IPS-NIHi7 (cell line): ENCODE data around the gene NME7.
"Not testable (repeated sequence)": the region's sequence is repeated elsewhere in the genome, so short reads cannot be mapped to it uniquely, and the experiment has no call there.

Experiments used
- DNase-seq: peaks from one replicate; pipeline ENCODE4 v3.0.0; 2012; ENCODE audit warnings: mixed read lengths; ENCODE audit errors: extremely low spot score

NME7 gene, protein sequence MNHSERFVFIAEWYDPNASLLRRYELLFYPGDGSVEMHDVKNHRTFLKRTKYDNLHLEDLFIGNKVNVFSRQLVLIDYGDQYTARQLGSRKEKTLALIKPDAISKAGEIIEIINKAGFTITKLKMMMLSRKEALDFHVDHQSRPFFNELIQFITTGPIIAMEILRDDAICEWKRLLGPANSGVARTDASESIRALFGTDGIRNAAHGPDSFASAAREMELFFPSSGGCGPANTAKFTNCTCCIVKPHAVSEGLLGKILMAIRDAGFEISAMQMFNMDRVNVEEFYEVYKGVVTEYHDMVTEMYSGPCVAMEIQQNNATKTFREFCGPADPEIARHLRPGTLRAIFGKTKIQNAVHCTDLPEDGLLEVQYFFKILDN

DNA sequence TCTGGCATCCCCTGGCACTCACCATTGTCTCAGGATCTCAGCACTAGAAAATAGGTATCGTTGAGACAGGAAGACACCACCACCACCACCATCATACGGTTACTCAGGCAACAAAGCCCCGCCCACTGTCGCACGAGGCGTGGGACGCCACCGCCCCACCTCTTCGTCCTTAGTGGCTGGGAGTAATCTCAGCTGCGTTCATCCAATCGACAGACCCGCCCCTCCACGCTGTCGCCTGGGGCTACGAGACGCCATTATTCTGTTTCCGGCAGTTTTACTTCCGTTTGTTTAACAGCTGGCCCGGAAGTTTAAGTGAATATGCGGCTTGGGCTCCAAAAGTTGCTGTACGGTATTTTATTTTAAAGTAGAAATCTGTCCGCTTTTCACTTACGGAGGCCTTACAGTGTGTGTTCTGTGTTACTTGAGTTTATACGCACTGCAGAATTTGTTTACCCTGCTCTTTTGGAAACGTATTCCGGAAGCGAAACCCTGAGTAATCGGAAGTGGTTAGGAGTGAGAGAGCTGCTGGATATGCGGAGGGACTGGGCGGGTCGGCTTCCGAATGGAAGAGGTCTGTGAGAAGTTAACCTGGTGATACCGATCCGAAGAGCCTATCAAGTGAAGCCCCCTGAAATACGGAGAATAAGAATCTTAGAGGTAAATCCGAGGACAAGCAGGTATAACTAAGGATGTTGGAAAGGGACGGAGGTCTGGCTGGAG is at the start of gene NME7, which contains the start of gene BLZF1:
Gene NME7 (minus strand): TSS at position 112 of the 720 bp plus-strand sequence. CDS start 87 bp downstream, at position 25.
Gene BLZF1 (plus strand): TSS at position 510 of the 720 bp plus-strand sequence. CDS start 1,328 bp downstream, outside the sequence.
- DNase-seq = peak; percentile 95

DNA sequence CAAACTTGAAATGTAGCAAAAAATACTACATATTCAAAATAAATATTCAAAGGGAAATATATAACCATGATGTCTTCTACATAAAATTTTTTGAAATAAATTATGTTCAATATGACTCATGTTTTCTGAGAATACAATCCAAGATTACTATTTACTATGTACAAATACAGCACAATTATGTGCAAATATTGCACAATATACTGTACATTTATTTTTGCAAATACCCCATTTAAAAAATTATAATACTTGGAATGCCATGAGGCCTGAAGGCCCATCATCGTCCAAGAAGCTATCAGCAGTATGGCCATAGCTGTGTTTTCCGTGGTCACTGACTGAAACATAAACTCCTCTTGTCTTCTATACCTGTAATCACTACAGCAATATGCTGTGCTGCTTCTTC is 47.4 kb upstream of the NME7 start:
- no peak for DNase-seq

DNA sequence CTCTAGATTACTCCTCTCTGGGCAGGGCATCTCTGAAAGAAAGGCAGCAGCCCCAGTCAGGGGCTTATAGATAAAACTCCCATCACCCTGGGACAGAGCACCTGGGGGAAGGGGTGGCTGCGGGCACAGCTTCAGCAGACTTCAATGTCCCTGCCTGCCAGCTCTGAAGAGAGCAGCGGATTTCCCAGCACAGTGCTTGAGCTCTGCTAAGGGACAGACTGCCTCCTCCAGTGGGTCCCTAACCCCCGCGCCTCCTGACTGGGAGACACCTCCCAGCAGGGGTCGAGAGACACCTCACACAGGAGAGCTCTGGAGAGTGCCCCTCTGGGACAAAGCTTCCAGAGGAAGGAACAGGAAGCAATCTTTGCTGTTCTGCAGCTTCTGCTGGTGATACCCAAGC is 40.7 kb upstream of the NME7 start:
- not testable (repeated sequence) for DNase-seq

DNA sequence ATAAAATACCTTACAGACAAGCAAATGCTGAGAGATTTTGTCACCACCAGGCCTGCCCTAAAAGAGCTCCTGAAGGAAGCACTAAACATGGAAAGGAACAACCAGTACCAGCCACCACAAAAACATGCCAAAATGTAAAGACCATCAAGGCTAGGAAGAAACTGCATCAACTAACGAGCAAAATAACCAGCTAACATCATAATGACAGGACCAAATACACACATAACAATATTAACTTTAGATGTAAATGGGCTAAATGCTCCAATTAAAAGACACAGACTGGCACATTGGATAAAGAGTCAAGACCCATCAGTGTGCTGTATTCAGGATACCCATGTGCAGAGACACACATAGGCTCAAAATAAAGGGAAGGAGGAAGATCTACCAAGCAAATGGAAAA is 35.0 kb upstream of the NME7 start:
- not testable (repeated sequence) for DNase-seq

DNA sequence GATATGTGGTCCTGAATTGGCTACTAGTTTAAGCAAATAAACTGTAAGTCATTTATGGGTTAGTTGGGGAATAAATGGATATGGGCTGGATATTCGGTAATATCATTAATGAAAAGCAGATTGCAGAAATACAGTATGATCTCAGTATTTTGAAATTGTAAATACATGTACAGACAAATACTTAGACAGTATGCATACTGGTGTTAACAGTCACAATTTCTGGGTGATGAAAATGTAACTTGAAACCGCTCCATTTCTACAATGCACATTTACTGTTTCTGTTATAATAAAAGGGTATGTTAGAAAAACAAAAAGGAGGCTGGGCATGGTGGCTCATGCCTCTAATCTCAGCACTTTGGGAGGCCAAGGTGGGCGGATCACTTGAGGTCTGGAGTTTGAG is 28.4 kb upstream of the NME7 start:
- DNase-seq = no peak

DNA sequence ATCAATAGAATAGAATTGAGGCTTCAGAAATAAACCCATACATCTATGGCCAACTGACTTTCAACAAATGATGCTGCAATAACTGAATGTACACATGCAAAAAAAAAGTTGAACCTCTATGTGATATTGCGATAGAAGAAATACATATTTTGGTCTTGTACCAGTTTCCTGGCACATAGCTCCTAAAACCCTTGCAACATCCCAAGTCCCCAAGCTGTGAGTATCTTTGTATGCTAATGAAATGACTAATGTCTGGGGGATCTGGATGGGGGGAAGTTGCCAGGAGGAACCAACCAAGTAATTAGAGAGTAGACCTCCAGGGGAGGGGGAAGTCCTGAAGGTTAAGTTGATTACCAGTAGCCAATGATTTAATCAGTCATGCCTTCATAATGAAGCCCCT is 24.8 kb upstream of the NME7 start:
- peak; percentile 13 for DNase-seq

DNA sequence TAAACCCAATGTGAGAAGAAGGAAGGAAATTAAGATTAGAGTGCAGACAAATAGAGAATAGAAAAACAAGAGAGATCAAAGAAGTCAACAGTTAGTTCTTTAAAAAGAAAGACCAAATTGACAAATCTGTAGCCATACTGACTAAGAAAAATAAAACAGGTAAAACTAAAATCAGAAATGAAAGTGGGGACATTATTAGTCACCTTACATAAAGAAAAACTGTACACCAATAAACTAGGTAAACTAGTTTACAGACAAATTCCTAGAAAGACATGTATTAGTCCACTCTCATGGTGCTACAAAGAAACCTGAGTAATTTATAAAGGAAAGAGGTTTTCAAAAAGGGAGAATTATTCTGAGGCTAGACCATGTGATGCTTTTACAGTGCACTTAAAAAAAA is 22.7 kb upstream of the NME7 start:
- no peak for DNase-seq

DNA sequence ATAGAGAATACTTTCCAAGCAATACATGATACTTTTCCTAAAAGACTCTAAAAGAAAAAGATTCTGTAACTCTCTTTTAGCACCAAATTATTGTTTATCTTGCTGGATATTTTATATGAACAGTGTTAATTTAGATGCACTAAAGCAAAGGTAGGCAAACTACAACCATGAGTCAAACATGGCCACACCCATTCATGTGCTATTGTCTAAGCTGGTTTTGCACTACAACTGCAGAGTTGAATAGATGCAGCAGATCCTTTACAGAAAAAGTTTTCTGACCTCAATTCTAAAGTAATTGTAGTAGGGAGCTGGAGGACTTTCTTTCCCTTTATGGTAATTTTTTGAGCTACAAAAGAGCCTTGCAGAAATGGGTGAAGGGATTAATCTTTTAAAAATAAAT is 19.8 kb upstream of the NME7 start:
- DNase-seq = no peak

DNA sequence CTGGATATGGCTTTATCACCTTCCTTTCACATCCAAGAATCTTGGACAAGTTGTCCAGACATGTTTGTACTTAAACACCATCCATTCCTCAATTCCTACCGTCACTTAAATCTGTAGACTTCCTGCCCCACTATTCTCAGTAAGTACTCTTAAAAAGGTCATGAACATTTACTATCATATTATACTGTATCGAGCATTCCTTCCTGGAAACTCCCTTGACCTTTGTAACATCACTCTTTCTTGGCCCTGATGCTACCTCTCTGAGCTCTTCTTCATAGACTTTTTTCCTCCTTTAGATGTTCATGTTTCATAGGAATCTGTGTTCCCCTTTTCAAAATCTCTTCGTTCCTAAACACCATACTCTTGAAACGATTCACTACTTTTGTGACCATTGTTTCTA is 15.9 kb upstream of the NME7 start:
- no peak for DNase-seq

DNA sequence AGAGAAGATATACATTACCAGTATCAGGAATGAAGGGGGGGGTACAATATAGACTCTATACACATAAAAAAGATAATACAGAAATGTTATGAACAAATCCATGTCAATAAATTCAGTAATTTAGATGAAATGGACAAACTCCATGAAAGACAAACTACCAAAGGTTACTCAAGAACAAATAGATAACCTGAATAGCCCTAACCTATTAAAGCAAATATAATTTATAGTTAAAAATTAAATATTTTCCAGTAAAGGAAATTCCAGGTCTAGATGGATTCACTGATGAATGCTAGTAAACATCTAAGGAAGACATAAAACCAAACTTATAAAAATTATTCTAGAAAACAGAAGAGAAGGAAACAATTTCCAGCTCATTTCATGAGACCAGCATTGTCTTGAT is 13.6 kb upstream of the NME7 start:
- no peak for DNase-seq

DNA sequence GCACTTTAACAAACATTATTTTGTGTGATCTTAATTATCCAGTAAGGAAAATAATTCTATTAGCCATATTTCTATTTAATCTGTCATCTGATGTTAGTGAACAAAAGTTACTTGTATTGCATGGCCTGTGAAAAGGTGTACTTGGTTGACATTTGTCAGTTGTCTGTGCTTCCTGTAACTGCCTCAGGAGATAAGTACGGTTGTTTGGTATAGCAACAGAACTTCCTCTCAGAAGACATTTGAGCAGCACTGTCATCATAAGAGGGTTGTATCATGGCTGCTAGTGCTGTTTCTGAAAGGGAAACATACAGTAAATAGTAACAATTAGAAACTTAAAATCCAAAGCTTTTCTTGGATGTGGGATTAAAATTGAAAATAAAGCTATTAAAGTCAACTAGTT is 3.8 kb upstream of the NME7 start:
- no peak for DNase-seq

DNA sequence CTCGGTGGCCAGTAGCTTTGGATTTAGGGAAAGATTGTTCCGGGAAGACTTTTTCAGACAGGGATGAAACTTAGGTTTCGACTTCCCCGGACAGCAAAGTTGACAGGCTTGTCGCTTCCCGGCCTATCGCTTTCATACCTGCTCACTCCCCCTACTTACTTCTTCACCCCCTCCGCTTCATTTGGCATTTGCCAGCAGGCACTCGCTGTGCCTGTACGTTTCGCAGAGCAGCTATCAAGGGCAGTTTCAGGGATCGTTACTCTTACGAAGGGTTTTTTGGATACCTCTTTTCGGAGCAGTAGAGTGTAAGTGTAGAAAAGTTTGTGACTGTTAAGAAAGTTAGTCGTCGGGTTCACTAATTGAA is 791 bp upstream of the NME7 start:
- DNase-seq = peak; percentile 27

DNA sequence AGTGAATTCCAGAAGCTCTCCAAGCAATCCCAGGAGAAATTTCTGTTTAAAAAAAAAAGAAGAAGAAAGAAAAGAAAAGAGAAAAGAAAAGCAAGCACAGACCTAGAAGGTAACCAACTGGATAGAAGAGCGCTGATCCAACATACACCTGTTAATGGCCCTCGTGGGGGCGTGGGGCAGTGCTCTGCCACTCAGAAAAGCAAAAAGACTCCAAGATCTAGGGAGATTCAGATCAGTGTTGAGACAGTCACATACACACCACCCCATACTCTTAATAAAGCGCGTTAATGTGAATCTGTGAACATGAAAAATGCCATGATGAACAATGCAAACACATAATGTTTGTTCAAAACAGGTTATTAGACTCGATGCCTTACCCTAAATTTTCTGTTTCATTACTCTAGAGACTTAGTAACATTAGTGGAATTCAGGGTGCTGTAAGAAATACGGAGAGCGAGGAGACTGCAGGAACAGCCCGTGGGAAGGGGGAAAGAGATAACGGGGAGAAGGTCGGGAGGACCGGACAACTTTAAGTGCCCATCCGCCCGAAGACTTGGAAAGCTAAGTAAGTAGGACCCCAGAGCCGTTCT is 406 bp downstream of the NME7 start:
- DNase-seq = no peak

DNA sequence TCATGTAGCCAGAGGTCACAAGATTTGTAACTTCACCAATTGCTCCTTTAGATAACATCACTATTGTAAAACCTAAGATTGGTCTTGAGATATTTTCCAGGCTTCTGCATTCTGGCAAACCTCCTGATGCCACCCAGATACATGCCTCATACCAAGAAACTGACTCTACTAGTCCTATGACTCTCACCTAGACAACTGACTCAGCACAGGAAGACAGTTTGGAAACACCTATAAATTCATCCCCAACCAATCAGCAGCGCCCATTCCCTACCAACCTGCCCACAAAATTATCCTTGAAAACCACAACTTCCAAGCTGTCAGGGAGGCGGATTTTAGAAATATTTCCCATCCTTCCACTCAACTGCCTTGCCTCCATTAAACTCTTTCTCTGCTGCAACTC is 2.6 kb downstream of the NME7 start:
- DNase-seq = no peak

DNA sequence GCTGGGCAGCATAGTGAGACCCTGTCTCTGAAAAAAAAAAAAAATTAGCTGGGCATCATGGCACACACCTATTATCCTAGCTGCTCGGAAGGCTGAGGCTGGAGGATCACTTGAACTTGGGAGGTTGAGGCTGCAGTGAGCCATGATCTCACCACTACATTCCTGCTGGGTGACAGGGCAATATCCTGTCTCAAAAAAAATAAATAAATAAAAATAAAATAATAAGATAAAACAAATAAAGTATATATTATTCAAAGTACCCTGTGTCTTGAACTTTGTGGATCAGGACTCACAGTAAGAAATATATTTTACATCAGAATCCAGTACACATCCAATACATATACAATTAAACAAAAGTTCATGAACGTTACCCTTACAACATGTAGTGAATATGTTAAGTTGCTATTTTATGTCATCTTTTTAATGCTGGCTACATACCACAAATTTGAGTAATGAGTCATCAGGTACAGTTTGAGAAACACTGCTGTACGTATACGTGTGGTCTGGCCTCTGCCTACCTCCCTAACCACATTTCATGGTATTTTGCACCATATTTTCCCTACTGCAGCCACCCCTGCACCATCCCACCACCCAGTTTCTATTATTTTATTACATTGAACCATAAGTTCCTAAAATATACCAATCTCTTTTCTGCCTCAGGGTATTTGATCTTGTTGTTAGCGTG is 4.4 kb downstream of the NME7 start:
- DNase-seq = no peak

DNA sequence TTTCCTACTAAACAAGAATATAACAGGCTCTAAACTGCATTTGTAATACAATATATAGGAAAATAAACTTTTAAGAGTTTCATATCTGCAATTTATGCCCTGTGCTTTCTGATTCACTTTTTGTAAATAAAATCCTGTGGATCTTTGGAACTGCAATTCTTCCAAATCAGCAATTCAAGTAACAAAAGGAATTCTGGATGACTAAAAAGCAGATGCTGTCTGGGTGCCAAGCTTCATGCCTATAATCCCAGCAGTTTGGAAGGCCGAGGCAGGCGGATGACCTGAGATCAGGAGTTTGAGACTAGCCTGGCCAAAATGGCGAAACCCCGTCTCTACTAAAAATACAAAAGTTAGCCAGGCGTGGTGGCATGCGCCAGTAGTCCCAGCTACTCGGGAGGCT is 6.3 kb downstream of the NME7 start:
- DNase-seq = no peak

DNA sequence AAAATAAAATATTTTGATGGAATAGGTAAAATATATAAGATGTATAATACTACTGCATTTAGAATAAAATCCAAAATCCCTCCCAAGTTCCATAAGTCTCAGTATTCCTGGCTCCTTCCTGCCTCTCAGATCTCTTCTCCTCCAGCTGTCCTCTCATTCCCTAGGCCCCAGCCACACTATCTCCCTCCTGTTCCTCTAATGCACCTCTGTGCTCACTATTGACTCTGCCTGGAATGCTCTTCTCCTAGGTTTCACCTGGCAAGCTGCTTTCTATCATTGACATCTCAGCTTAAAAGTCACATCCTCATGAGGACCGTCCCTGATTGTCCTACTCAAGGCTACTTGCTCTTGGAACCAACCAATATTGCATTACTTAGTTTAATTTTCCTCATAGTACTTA is 7.2 kb downstream of the NME7 start:
- DNase-seq = no peak

DNA sequence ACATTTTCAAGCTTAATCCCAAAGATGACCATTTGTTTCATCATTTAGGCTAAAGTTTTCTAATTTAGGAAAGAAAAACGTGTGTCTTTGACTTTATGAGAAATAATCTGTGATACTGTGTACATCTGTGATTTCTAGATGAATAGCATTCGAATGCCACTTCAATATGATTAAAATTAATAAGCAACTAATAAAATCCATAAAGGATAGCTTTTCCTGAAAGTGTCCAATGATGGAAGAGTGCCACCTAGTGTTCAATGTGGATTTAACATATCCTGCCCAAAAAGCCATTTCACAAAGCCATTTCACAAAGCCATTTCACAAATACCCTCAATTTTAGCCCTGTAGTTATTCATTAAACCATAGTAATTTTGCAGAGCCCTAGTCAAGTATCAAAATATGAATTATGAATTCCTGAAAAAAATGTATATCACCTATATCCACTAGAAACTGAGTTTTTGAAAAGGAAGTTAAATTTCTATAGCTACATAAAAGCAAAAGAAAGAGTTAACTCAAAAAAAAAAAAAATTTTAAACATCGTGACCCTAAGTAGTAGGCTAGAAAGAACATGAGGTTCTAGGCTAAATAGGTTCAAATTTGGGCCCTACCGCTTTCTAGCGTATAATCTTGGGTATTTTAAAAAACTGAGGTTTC is 19.1 kb downstream of the NME7 start:
- DNase-seq = peak; percentile 16

DNA sequence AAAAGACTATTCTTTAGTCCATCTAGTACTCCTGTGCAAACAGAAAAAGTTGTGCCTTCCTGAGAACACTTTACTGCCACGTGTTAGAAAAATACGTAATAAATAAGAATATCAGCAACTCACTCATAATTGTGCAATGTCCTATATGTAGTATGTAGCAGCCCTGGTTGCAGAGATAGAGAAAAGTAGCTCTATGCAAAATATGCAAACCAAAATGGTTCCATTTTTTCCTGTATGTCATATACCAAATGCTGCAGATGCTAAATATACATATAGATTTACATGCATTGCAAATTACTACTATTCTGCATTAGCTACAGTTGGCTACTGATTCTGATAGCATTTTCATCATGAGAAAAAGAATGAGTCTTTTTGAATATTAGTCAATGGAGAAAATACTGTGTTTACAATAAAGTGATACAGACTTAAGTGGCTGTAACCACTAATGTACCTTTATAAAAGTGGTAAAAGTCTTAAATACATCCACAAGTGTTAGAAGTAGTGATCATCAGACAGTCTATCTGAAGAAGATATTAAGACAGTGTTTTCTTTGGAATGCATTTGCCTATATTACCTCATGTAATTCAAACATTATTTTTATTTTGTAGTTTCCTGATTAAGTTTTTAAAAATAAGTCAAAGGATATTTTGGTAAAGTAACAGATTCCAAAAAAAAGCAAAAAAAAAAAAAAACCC is 19.8 kb downstream of the NME7 start:
- no peak for DNase-seq

DNA sequence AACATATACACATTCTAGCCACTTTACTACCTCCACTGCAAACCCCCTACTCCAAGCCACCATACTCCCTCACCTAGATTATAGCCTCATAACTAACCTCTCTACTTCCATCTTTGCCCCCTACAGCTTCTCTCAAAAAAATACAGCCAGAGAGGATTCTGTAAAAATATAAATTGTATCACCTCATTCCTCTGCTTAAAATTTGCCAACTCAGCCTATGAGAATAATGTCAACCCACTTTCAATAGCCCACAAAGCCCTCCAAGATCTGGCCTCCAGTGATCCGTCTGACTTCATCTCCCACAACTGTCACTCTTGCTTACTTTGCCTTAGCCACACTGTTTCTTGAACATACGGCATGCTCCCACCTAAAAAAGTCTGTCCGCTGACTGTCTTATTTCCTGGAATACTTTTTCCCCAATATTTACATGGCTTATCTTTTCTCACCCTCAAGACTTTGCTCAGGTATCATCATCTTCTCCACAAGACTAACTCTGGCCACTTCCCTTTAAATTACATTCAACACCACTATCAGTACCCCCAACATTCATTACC is 21.5 kb downstream of the NME7 start:
- DNase-seq = no peak

DNA sequence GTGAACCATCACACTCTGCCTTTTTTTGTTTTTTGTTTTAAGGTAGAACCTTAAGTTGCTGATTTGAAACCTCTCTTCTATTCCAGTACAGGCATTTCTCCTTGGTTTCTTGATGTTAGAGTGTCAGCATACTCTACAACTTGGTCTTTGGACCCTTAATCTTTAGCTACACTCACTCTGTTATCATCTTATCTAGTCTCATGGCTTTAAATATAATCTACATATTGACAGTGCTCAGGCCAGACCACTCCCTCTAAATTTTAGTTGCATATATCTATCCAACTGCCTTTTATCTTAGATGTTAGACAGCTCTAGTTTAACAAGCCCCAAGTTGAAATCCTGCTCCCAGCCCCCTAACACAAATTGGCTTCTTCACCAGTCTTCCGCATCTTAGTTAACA is 22.1 kb downstream of the NME7 start:
- DNase-seq = no peak
